NCI-H146 treated with DMSO at 0.1 percent for 48 hours (cell line): ENCODE measurements around the gene DOCK9.

Source experiments
- DNase-seq: peaks from one replicate; lab custom pipeline; 2025; ENCODE audit not compliant: unreplicated experiment; lab: John Stamatoyannopoulos, UW

DOCK9 gene

GRCh38 chr13:98866882-98867281 is 111.0 kb downstream of the DOCK9 start:
- no peak for DNase-seq

DNA sequence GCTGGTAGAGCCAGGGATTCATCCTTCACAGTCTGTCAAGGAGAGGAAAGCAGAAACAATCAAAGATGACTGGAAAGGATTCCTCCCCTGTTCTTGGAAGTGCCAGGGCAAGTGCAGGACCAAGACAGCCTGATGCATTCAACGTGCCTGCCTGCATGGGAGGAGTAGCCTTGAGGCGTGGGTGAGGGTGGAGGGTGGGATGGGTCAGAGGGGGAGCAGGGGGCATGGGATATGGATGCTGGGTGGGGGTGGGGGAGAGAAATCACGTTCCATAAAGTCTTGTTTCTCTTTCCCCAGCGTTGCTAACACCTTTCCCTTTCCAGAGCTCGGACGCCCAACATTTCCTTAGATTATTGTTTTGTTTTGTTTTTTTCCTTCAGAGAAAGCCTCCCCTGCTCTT is 117.4 kb downstream of the DOCK9 start:
- no peak for DNase-seq

- DNase-seq, result no peak
These were observed 119.7 kb downstream of the DOCK9 start for GRCh38 chr13:98858191-98858590.

- DNase-seq, result no peak
These were observed 120.9 kb downstream of the DOCK9 start for GRCh38 chr13:98856983-98857382.

GRCh38 chr13:98854448-98854847 is 123.4 kb downstream of the DOCK9 start:
- no peak for DNase-seq

DNA sequence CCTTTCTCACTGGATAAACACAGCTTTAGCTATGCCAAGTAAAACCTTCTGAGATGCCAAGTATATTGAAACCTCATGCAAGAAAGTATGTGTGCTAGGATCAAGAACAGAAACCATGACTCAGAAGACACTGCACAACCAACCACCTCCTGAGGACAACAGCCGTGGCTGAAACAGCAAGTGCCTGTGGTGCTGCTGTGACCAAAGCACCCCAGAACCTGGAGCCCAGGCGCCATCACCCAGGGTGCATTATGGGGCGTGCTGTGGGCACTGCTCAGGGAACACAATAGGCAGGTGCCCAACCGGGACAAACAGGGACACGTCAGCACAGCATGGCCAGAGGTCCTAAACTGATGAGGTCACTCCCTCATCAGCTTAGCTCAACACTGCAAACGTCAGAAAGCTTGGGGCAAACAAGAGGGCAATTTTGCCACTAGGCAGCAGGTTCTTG is 124.1 kb downstream of the DOCK9 start:
- DNase-seq, result no peak

- DNase-seq, result no peak
These were observed 126.6 kb downstream of the DOCK9 start for GRCh38 chr13:98851276-98851675.

- no peak for DNase-seq
These were observed 129.1 kb downstream of the DOCK9 start for GRCh38 chr13:98848746-98849145.

DNA sequence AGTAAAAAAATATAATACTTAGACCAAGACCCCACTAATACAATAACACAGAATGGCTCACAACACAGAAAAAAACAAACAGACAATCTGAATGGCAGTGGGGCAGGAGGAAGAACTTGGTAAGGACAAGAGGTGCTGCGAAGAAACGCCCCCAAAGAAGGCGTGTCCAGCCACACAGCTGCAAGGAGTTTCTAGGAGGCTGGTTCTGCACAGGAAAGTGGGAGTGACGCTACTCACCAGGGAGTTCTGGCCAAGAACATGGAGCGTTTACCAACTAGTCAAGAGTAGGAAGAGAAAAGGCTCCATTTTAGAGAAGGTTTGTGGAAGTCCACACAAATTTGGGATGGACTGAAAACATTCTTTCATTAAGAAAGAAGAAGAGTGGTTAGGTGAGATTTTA is 130.1 kb downstream of the DOCK9 start:
- no peak for DNase-seq

GRCh38 chr13:98846986-98847385 is 130.9 kb downstream of the DOCK9 start:
- DNase-seq, result no peak

- peak; percentile 16 for DNase-seq
These were observed 131.3 kb downstream of the DOCK9 start for GRCh38 chr13:98846521-98846920.

DNA sequence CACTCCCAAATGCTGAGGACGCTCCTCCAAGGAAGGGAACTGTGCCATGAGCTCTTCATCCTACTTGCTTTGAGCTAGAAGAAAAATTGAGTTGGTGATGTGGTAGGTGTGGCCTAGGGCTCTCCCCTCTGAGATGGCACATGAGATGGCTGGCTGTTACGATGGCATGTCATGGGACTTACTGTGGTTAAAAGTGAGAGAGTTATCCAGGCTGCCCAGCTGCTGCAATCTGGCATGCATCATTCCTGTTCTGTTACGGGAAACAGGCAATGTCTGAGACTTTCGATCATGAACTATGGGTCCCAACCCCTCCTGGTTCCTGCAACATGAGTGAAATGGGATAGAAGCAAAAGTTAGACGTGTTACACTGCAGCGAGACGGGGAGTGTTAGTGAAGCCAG is 132.1 kb downstream of the DOCK9 start:
- no peak for DNase-seq

DNA sequence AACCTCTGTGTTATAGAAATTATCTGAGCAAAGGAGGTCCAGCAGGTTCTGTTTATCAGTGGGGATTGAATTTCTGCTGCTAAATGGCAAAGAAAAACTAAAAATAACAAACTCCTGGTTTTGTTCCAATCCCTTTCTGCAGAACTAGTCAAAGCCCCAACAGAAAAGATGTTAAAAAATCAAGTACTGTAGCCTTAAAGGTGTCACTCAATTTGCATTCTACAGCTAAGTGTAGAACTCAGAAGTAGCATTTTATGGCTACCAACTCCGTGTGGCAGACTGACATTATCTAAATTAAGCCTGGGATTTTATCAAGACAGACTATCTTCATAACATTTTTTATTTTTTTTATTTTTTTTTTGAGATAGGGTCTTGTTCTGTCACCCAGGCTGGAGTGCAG is 133.8 kb downstream of the DOCK9 start:
- DNase-seq, result no peak

- DNase-seq, result no peak
These were observed 134.4 kb downstream of the DOCK9 start for GRCh38 chr13:98843482-98843877.

- peak; percentile 89 for DNase-seq
These were observed 134.9 kb downstream of the DOCK9 start for GRCh38 chr13:98842858-98843481.

GRCh38 chr13:98842070-98842469 is 135.8 kb downstream of the DOCK9 start:
- DNase-seq, result peak; percentile 90

DNA sequence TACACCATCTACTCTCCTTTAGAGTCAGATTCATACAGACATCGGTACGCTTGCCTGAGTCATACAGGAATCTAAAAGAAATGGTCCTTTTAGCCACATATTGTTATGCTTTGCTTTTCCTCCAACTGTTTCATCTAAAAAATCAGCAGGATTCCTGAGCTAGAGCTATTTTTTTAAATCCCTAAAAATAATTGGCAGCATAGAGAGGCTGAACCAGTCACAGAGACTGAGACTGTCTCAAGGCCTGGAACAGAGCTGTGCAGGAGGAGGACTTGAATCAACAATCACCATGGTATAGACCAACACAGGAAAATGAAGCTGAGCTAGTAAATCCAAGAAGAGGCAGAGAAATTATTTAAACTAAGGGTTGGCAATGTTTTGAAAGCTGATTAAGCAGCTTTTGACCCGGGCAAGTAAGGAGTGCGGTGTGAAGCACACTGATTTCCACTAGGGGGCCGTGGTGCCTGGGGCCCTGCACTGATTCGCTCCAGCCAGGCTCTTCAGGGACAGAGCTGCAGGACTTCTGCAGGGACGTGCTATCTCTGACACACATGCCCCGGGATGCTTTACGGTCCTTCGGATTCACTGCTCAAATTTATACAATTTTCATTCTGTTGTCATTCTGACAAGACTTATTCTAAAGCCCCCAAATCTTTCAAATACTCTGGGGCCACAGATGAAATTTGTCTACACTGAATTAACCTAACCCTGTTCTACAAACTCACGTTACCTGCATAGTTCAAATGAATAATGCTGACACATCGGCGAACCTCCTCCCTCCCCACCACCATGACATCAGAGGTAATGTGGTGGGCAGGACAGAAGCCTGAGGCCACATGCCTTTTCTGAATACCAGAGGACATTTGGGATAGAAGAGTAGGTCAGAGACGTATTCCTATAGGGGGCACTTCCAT is 137.8 kb downstream of the DOCK9 start:
- DNase-seq, result peak; percentile 27

DNA sequence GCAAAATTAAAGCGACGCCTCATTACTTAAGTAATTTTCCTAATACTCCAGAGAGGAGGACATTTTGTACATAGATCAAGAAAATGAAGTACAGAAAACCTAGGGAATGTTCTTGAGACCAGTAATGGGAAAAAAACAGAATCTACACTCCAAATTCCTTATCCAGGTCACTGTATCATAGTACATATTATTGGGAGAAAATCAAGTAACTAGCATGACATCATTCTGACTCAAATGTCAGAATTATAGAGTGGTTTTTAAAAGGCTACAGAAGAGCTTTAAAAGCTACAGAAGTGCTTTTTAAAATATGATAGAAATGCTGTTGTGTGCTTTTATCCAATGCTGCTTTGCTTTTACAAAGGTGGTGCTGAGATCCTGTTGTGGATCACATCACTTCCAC is 139.1 kb downstream of the DOCK9 start:
- no peak for DNase-seq

- DNase-seq, result no peak
These were observed 140.0 kb downstream of the DOCK9 start for GRCh38 chr13:98837896-98838295.

DNA sequence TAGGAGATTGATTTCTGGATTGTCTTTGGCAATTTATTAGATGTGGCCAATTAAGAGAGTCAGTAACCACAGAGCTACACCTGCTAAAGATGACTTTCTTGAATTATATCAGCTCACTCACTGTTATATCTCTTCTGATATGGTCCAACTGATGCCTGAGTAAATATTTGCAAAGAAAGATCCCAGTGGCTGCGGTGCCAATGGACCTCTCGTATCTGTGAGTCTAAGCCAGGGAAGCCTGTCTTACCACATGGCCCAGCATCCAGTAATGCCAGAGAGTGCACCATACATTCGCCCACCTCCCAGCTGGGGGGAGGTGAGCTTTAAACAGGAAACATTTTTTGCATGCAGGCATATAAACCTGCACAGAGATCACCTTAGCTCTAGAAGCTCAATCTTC is 142.7 kb downstream of the DOCK9 start:
- DNase-seq, result peak; percentile 80

- peak; percentile 68 for DNase-seq
These were observed 143.5 kb downstream of the DOCK9 start for GRCh38 chr13:98834254-98834960.

- no peak for DNase-seq
These were observed 146.6 kb downstream of the DOCK9 start for GRCh38 chr13:98831236-98831635.
